GM21447 (cell line): ENCODE data around the gene IRX2.

Experiments
- ATAC-seq: cut with Tn5 transposase; IDR thresholded peaks from one replicate; pipeline ENCODE4 v1.9.1; 2021; ENCODE audit not compliant: unreplicated experiment

IRX2 gene

DNA sequence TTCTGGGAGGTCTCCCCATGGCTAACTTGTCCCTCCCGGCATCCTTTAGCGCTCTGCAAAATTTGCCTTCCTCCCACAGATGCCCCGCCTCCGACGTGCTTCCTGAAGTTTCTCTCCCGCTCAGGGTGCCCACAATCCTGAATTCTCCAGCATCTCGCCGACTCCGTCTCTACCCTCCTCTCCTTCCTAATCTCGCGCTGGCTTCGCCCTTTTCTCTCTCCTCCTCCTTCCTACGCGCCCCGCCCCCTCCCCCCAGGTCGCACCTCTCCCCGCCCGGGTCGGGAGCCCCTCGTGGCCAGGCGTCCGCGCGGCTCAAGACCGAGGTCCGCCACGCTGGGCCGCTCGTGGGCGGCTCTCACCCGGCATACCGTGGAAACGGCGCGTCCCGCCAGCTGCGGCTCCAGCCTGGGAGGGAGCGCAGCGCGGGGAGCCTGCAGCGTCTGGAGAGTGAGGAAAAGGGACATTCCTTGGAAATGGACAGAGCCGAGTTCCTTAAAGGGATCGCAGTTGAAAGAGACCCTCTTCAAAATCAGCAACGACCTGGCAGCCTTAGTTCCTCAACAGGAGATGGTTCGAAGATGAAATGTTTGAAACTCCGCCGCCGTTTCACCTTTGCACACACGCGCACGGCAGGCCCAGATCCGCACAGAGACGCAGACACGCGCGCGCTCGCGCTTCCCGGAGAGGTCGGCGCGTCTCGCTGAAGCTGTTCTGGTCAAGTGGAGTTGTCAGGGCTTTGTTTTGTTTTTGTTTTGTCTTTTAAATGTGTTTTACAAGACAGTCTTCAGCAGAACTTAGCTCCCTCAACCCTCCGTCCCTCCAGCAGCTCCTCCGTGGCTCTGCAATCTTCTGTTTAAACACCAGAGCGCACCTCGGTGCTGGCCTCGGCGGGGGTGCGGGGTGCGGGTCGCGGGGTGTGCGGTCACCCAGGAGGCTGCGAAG lies 5.0 kb upstream of the IRX2 start:
- ATAC-seq: no peak

- no peak for ATAC-seq
Measured at GRCh38 chr5:2755681-2756171, 4.2 kb upstream of the IRX2 start.

DNA sequence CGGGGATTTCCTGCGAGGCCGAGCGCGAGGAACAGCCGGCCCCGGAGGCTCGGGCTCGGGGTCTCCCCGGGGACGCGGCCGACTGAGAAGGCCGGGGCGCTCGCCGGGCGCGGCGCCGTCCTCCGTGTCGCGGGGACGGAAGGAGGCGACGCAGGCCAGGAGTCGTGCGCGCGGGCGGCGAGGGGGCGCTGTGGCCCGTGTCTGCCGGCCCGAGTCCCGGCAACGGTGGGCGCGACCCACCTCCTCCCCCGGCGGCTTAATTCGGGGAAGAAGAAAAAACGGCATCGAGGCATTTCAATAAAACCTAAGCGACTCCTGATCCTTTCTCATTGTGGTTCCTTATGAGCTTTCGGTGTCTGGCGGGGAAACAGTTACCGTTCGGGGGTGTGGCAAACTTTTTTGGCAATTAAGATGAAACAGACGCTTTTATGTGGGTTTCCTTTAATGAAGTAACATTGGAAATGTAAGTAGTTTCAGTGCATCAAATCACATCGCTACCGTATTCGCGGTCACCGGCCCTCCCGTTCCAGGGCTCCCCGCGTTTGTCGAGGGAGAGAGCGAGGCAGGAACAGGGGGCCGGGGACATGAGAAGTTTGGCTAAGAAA lies 3.7 kb upstream of the IRX2 start:
- ATAC-seq: no peak

DNA sequence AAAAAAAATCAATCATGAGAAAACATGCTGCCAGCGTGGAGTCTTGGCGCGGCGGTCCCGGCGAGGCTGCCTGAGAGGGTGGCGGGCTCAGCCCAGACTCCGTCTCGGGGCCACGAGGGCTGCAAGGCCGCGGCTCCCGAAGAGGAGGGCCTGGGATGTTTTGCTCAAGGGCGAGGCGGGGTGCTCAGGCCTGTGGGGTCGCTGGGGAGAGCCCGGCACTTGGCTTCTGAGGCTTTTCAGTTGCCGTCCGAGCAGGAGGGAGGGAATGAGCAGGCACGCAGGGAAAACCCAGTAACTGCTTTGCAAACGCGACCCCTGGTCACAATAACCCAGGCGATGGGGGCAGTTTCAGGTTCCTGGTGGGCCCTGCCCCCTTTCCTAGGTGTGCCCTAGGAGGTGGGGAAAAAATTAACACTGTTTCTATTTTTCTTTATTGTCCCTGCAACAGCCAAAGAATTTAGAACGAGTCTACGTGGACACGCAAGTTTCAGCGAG lies 3.2 kb upstream of the IRX2 start:
- ATAC-seq: no peak

GRCh38 chr5:2753452-2754420 lies 2.3 kb upstream of the IRX2 start:
- ATAC-seq: no peak

DNA sequence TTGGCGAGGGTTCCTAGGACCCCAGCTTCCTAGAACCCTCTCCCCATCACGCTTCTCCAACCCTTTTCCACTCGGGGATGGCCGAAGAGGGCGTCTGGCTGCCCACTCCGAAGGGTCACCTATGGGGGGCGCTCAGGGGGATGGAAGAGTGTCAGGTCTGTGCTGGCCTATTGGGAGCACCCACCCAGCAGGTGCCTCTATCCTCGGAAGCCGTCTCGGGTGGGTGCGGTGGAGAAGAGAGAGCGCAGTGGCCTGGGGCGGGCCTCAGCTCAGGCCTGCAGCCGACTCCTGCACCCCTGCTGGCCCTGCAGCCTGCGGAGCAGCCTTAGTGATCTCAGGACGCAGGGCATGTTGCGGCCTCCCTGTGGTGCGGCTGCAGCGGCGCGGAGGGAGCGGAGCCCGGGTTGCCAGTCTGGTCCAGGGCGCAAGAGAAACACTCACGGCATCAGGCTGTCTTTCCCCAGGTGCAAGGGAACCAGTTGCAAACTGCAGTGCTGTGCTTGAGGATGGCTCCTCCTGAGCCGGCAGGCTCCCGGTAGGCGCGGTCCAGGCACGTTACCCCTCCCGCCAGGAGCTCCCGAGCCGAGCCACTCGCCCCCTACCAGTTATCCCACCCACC lies 1.5 kb upstream of the IRX2 start:
- ATAC-seq: no peak

DNA sequence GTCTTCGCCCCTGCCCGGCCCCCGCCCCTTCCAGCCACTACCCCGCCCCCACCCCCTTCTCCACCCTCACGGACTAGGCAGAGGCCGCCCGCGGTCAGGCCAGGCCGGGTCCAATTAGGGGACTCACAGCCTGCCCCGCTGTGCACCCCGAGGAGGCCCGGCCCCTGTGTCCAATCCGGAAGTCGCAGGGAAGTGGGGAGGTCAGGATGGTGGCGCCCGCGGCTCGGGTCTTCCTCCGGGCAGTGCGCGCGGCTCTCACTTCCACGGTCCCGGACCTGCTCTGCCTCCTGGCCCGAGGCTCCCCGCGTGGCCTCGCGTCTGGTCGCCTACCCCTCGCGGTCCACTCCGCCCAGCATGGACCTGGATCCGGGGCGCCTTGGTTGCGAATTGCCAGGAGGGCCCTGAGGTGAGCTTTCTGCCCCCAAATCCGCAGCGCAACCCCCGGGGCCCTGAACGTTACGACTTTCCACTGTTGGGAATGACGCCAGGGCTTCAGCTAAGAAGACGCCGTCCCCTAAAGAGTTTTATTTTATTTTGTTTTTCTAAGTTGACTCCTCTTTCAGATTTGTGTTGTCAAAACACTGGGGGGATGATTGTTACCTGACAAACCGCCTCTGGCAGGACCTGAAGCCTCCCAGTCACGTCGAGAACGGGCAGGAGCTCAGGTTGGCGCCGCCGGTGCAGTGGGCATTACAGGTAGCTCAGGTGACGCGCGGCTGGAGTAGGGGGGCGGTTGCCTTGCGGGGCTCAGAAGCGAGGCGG lies 763 bp upstream of the IRX2 start:
- no peak for ATAC-seq

DNA sequence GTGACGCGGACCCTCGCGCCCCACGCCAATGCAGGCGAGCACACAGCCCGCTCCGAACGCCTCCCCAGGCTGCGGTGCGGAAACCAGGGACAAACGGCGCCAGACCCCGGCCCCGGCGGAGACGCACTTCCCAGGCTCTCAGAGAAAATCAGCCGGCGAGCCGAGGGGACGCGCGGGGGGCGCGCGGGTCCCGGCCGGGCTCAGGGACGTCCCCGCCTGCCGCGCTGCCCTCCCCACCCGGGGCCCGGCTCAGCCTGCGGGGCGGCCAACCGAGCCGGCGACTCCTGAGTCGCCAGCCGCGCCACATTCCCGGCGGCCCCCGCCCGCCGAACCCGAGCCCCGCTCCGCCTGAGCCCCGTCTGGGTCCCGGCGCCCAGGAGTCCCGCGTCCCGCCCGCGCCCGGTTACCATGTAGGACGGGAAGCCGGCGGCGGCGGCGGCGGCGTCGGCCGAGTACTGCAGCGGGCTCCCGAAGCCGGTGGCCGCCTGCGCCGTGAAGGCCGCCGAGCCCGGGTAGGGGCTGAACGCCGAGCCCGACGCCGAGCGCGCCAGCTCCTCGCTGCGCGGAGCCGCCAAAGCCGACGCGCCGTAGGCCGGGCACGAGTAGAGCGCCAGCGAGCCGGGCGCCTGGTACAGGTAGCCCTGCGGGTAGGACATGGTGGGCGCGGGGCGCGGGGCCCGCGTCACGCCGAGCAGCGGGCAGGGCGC lies 566 bp downstream of the IRX2 start:
- no peak for ATAC-seq

GRCh38 chr5:2750026-2750757 lies 1.3 kb downstream of the IRX2 start:
- ATAC-seq: no peak

GRCh38 chr5:2749514-2750025 lies 1.9 kb downstream of the IRX2 start:
- no peak for ATAC-seq

- no peak for ATAC-seq
Measured at GRCh38 chr5:2748861-2749513, 2.5 kb downstream of the IRX2 start.

DNA sequence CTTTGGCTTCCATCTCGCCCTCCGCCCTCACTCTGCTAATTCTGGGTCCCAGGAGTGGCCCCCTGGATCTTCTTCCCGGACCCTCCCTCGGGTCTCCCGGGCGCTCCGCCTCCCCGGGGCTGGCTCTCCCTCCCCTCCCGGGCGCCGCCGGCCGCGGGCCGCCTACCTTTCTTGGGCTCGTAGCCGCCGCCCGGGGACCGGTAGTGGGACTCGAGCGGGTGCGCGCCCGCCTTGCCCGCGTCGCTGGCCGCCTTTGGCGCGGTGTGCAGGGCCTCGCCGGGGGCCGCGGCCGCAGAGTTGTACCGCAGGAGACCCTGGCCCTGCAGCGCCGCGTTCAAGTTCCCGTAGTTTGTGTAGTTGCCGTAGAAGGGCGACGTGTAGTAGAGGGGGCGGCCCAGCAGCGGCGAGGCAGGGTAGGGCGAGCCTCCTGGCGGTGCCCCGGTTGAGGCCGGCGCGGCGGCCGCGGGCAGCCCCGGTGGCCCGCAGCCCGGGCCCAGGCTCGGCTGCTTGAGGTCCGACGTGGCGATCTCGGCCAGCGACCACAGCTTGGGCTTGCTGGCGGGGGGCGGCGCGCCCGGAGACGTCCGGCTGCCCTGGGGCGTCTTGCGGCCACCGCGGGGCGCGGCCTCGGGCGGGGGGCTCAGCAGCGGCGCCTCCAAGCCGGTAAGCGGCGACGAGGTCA lies 3.2 kb downstream of the IRX2 start:
- ATAC-seq: no peak

DNA sequence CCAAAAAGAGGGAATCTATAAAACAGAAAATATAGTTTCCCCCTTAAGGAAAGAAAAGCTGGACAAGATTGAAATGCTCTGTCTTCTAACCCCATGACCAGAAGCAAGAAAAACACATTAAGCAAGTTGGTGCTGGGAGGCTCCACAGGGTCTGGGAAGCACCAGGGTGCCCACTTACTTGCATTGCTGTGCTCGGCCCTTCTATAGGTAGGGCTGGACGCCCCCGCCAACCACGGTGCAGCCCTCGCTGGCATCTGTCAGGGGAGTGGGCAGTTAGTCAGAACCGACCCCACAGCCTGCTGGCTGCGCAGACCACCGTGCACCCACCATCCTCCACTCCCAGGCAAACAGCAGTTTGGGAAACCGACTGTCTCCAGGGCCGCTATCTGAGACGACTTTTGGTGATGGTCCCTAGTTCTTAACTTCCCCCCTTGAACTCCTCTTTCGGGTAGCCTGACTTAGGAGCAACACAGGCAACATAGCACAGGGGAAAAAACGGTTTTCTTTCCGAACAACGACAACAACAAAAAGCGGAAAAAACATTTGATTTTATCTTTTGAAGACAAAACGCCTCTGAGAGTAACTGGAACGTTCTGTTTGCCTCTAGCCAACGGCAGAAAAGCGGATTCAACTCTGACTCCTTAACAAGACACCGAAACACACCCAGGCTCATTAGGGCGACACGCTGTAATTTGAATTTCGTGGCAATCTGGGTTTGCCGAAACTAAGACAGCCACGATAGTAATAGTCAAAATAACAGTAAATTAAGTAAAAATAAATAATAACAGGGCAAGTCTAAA lies 3.9 kb downstream of the IRX2 start:
- ATAC-seq: no peak

DNA sequence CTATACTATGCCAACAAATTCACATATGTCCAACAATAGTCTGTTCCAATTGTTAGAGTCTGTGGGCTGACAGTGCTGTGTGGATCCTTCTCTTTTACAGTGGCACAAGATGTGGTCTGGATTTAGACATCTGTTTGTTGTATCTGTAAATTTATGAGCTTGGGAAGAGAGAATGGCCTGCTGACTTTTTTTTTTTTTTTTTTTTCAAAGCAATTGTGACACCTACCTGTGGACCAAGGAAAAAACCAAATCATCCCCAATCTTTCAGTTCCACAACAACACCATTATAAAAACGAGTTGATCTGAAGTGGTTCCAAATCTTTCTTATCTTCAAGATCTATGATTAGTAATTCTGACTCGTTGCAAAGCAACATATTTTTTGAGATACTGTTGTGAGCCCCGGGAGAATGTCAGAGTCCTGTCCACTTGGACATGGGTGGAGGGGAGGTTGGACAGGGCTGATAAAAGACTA lies 4.9 kb downstream of the IRX2 start:
- no peak for ATAC-seq

DNA sequence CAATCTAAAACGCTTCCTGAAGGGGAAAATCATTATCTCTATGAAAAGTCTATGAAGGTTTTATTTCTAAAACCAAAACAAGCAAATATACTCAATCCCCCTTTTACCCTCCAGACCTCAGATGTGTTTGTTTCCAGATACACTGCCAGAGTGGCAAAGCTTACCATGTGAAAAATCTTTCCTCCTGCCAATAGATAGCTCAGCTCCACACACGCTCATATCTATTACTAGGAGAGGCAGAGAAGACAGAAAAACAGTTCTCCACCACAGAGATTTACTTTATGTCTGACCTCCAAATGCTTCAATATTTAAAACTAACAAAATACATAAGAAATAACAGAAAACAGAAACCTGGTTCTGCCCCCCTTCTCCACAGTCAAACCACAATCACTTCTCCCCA lies 7.0 kb downstream of the IRX2 start:
- ATAC-seq: no peak
